Effector memory CD8-positive, alpha-beta T cell (primary cell): ENCODE measurements around the gene VPS16.

Experiments
- ATAC-seq: fragments of 150-1000 bp; cut with Tn5 transposase; replicated peaks from 2 replicates; pipeline ENCODE4 v1.10.0; 2021; ENCODE audit warnings: mild to moderate bottlenecking, moderate library complexity
- DNase-seq, 3 experiments: peaks; one replicate each; pipeline ENCODE4 v3.0.0; 2021
- H3K27ac Mint-ChIP-seq, 2 donors: one replicate each; pipeline ENCODE4 v1.8.0; 2022; ENCODE audit warnings: mild to moderate bottlenecking in 2 of 2, mixed read lengths in 2 of 2, moderate library complexity in 2 of 2
- H3K27me3 Mint-ChIP-seq, 2 donors: one replicate each; pipeline ENCODE4 v1.8.0; 2022; ENCODE audit warnings: mixed read lengths in 2 of 2
- H3K36me3 Mint-ChIP-seq: one replicate; pipeline ENCODE4 v1.8.0; 2022; ENCODE audit warnings: mild to moderate bottlenecking, moderate library complexity, mixed read lengths; ENCODE audit not compliant: insufficient read depth
- H3K4me1 Mint-ChIP-seq, 2 donors: one replicate each; pipeline ENCODE4 v1.8.0; 2022; ENCODE audit warnings: low read depth in 2 of 2, mixed read lengths in 2 of 2
- H3K4me3 Mint-ChIP-seq, 2 donors: one replicate each; pipeline ENCODE4 v1.8.0; 2022; ENCODE audit warnings: mild to moderate bottlenecking in 2 of 2, mixed read lengths in 2 of 2, moderate library complexity in 2 of 2
- H3K9me3 Mint-ChIP-seq, 2 donors: one replicate each; pipeline ENCODE4 v1.8.0; 2022; ENCODE audit warnings: mixed read lengths in 2 of 2
- total RNA-seq, 9 experiments: gene quantifications; one replicate each; lab custom pipeline; 2026; lab: John Stamatoyannopoulos, UW

VPS16 gene
- 55.9 to 89.5 (median 71.4) reads per million in 9 experiments for total RNA-seq

- H3K4me1 Mint-ChIP-seq = peaks cover 20 to 42% of the 10 kb centered on the region in 2 donors
- ATAC-seq (peak; percentile 98), DNase-seq (peak; percentile 83 to 90 (median 88))
- no peaks in the 10 kb centered on the region for H3K9me3 Mint-ChIP-seq
- H3K36me3 Mint-ChIP-seq = peaks cover 7% of the 10 kb centered on the region
- H3K27me3 Mint-ChIP-seq = no peaks in the 10 kb centered on the region
- peak within 1 kb of the TSS; percentile 76 to 78 for H3K27ac Mint-ChIP-seq
- H3K4me3 Mint-ChIP-seq = peak within 1 kb of the TSS; percentile 76 to 87
Observed at GRCh38 chr20:2840138-2840966, at the start of gene VPS16, which contains the start of gene PCED1A. VPS16 (plus strand) TSS chr20:2840745; CDS start chr20:2840775, 30 bp downstream. PCED1A (minus strand) TSS chr20:2840655; CDS start chr20:2839912, 743 bp downstream.

DNA sequence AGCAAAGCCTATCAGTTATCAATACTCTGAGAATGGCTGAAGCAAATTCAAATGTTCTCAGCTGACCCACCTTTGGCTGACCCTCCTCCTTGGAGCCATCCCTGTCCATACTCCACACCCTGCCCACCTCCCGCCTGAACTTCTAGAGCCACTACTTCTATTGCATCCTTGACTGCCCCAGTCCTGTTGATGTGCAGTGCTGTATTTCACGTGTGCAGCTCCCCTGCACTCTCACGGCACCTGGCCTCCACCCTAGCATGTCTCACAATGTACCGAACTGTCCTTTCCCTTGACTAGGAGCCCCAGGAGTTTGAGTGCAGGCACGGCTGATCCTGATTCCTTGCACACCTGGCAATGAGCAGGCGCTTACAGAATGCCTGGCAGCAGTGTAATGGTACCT is 47.1 kb upstream of the VPS16 start:
- no peaks in the 10 kb centered on the region for H3K9me3 Mint-ChIP-seq
- H3K27ac Mint-ChIP-seq = no peak overlapping the region
- H3K27me3 Mint-ChIP-seq = peaks cover 63 to 80% of the 10 kb centered on the region in 2 donors
- ATAC-seq = no peak
- DNase-seq = no peak
- peaks cover 0 to 2% of the 10 kb centered on the region in 2 donors for H3K4me1 Mint-ChIP-seq
- H3K4me3 Mint-ChIP-seq = no peak overlapping the region
- peaks cover 3% of the 10 kb centered on the region for H3K36me3 Mint-ChIP-seq

- H3K9me3 Mint-ChIP-seq = no peaks in the 10 kb centered on the region
- H3K4me1 Mint-ChIP-seq = peaks cover under 1 to 2% of the 10 kb centered on the region in 2 donors
- H3K27ac Mint-ChIP-seq = no peak overlapping the region
- no peak overlapping the region for H3K4me3 Mint-ChIP-seq
- peaks cover 72 to 88% of the 10 kb centered on the region in 2 donors for H3K27me3 Mint-ChIP-seq
- ATAC-seq = no peak
- DNase-seq = no peak
- peaks cover 3% of the 10 kb centered on the region for H3K36me3 Mint-ChIP-seq
Observed at GRCh38 chr20:2794202-2794748, 46.3 kb upstream of the VPS16 start.

GRCh38 chr20:2794866-2795447 is 45.6 kb upstream of the VPS16 start:
- peaks cover 7 to 8% of the 10 kb centered on the region in 2 donors for H3K4me1 Mint-ChIP-seq
- no peak overlapping the region for H3K4me3 Mint-ChIP-seq
- ATAC-seq (no peak), DNase-seq (no peak)
- H3K36me3 Mint-ChIP-seq = peaks cover 3% of the 10 kb centered on the region
- H3K9me3 Mint-ChIP-seq = no peaks in the 10 kb centered on the region
- H3K27me3 Mint-ChIP-seq = peaks cover 78 to 95% of the 10 kb centered on the region in 2 donors
- H3K27ac Mint-ChIP-seq = no peak overlapping the region

GRCh38 chr20:2795451-2795850 is 45.1 kb upstream of the VPS16 start:
- ATAC-seq (no peak), DNase-seq (no peak)
- H3K4me1 Mint-ChIP-seq = peaks cover 10% of the 10 kb centered on the region in 2 donors
- peaks cover 3% of the 10 kb centered on the region for H3K36me3 Mint-ChIP-seq
- peaks cover 82 to 99% of the 10 kb centered on the region in 2 donors for H3K27me3 Mint-ChIP-seq
- H3K9me3 Mint-ChIP-seq = no peaks in the 10 kb centered on the region
- no peak overlapping the region for H3K4me3 Mint-ChIP-seq
- no peak overlapping the region for H3K27ac Mint-ChIP-seq

DNA sequence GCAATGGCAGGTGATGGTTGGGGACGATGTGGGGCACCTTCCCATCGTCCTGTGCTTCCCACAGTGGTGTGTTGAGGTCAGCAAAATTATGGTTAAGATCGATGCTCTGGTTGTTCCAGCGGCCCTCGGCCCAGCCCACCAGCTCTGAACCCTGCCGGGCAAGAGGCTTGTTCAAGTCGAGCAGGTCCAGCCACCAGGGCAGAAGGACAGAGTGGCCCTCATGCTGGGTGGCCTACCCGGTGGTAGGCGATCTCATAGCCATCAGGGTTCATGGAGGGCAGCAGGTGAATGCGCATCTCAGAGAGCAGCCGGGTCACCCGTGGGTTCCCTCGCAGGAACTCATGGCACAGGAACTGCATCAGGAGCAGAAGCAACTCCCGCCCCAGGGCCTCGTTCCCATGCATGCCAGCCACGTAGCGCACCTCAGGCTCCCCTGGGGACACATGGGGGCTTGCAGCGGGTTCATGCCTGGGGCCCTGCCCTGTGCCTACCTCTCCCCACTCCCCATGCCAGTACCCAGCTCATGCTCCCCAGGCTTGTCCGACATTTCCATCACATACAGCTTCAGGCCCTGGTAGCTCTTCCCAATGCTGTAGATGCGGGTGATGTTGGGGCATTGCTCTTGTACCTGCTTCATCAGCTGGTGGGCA is 44.4 kb upstream of the VPS16 start:
- Mint-ChIP-seq H3K27ac (no peak overlapping the region), H3K36me3 (peaks cover 3% of the 10 kb centered on the region), H3K27me3 (peaks cover 85 to 100% of the 10 kb centered on the region in 2 donors), H3K4me3 (no peak overlapping the region), H3K9me3 (no peaks in the 10 kb centered on the region), H3K4me1 (peaks cover 15 to 16% of the 10 kb centered on the region in 2 donors)
- ATAC-seq = no peak
- no peak for DNase-seq

DNA sequence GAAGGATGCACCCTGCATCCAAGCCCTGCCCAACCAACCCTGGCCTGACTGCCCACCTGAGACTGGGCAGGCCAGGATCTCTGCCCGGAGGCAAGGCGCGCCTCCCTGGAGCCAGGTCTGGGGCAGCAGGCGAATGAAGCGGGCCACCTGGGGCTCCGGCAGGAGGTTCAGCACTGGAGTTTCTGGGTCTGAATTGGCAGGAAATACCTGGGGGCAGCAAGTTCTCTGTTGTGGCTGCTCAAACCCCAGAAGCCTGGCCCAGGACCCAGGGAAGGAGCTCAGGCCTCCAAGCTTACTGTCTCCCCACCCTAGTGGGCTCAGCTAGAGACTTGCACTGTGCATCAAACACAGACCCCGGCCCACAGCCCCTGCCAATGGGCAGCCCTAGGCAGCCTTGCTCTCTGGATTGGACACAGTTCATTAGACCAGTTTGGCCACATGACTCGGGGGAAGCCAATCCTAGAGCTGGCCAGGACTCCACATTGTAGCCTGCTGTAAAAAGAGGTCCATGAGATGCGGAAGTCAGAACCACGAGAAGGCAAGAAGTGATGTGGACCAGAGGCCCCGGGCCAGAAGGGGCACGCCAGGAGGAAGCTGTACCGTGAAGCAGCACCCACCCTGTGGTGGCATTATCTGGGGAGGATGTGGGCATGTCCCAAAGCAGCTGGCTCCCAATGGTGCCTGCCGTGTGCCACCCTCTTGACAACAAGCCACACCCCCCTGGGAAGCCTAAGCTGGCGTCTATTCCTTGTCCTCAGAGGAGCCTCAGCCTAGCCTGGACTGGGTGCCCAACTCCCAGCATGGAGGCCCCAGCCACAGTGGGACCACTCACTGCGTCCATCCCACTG is 43.2 kb upstream of the VPS16 start:
- Mint-ChIP-seq H3K4me1 (peaks cover 19 to 22% of the 10 kb centered on the region in 2 donors), H3K27me3 (peaks cover 88 to 100% of the 10 kb centered on the region in 2 donors), H3K27ac (no peak overlapping the region), H3K36me3 (peaks cover 3% of the 10 kb centered on the region), H3K4me3 (no peak overlapping the region), H3K9me3 (no peaks in the 10 kb centered on the region)
- DNase-seq (no peak), ATAC-seq (no peak)

- ATAC-seq = no peak
- peaks cover 19 to 22% of the 10 kb centered on the region in 2 donors for H3K4me1 Mint-ChIP-seq
- H3K9me3 Mint-ChIP-seq = no peaks in the 10 kb centered on the region
- H3K36me3 Mint-ChIP-seq = peaks cover 3% of the 10 kb centered on the region
- H3K27me3 Mint-ChIP-seq = peaks cover 87 to 100% of the 10 kb centered on the region in 2 donors
- no peak for DNase-seq
- no peak overlapping the region for H3K4me3 Mint-ChIP-seq
- no peak overlapping the region for H3K27ac Mint-ChIP-seq
Observed at GRCh38 chr20:2798095-2798805, 42.3 kb upstream of the VPS16 start.

GRCh38 chr20:2798814-2799213 is 41.7 kb upstream of the VPS16 start:
- H3K36me3 Mint-ChIP-seq = peaks cover 3% of the 10 kb centered on the region
- no peak for ATAC-seq
- H3K4me3 Mint-ChIP-seq = peak overlapping the region in 1 of 2 donors; percentile 84
- no peaks in the 10 kb centered on the region for H3K9me3 Mint-ChIP-seq
- peaks cover 19 to 22% of the 10 kb centered on the region in 2 donors for H3K4me1 Mint-ChIP-seq
- no peak for DNase-seq
- H3K27me3 Mint-ChIP-seq = peaks cover 84 to 100% of the 10 kb centered on the region in 2 donors
- no peak overlapping the region for H3K27ac Mint-ChIP-seq

GRCh38 chr20:2799271-2799670 is 41.3 kb upstream of the VPS16 start:
- Mint-ChIP-seq H3K4me3 (peak overlapping the region; percentile 76 to 84), H3K36me3 (peaks cover under 1% of the 10 kb centered on the region), H3K27ac (no peak overlapping the region), H3K27me3 (peaks cover 84 to 100% of the 10 kb centered on the region in 2 donors), H3K9me3 (no peaks in the 10 kb centered on the region), H3K4me1 (peaks cover 19 to 22% of the 10 kb centered on the region in 2 donors)
- ATAC-seq (no peak), DNase-seq (no peak)

DNA sequence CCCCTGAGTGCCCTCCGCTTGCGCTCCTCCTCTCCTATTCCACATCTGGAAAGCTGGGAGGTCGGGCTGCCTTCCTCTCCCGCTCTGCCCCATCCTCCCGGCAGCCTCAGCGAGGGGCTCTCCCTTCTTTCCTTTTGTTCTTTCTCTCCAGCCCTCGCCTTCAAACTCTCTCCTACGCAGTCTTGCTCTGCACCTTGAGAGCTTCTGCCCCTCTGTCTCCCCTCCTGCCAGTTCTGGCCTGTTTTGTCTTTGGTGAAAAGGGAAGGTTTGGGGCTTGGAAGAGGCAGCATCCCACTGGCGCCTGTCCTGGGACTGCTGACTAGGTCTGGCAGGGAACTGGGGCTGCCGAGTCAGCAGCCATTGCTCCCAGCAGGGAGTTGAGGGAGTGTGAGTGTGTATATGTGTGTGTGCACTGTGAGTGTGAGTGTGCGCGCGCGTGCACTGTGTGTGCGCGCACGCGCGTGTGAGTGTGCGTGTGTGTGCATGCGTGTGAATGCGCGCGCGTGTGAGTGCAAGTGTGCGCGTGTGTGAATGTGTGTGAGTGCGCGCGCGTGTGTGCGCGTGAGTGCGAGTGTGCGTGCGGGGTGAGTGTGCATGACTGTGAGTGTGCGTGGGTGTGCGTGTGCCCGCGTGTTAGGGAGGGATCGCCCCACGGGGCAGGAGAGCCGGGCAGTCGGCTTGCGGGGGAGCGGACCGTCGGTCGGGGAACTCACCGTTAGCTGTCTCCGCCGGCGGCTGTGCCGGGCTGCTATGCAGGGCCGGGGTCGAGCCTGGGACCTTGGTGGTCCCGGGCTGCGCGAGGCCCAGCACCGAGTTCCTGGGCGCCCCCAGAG is 40.6 kb upstream of the VPS16 start:
- DNase-seq (no peak), ATAC-seq (peak; percentile 8)
- peaks cover 2% of the 10 kb centered on the region for H3K36me3 Mint-ChIP-seq
- H3K27ac Mint-ChIP-seq = peak overlapping the region in 1 of 2 donors; percentile 87
- H3K9me3 Mint-ChIP-seq = no peaks in the 10 kb centered on the region
- H3K4me1 Mint-ChIP-seq = peaks cover 19 to 22% of the 10 kb centered on the region in 2 donors
- peaks cover 82 to 100% of the 10 kb centered on the region in 2 donors for H3K27me3 Mint-ChIP-seq
- H3K4me3 Mint-ChIP-seq = peak overlapping the region; percentile 76 to 84
